ENCODE data around the gene TGFBR3L.

Gene TGFBR3L
- total RNA-seq, result 0.42 to 1.4 (median 0.60) reads per million in 3 experiments

DNA sequence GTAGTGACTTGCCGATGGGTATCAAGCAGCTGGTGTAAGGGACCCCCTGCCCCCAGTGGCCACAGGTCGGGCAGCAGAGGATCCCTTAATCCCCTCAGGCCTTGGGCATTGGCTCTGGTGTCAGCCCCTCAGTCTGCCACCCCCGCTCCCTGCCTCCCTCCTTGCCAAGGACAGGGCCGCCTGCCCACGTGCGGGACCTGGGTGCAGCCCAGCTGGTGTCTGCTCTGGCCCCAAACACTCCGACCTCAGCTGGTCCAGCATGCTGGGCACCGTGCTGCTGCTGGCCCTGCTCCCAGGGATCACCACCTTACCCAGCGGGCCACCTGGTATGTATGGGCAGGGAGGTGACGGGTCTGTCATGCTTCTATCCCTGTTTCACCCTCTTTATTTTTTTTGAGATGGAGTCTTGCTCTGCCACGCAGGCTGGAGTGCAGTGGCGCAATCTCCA is at the start of gene TGFBR3L:
Gene TGFBR3L, plus strand, starts transcription at position 233 of the 448 bp plus-strand sequence.
- DNase-seq, result no peak

GRCh38 chr19:7865262-7865911 is 49.2 kb upstream of the TGFBR3L start:
- DNase-seq, result no peak

DNA sequence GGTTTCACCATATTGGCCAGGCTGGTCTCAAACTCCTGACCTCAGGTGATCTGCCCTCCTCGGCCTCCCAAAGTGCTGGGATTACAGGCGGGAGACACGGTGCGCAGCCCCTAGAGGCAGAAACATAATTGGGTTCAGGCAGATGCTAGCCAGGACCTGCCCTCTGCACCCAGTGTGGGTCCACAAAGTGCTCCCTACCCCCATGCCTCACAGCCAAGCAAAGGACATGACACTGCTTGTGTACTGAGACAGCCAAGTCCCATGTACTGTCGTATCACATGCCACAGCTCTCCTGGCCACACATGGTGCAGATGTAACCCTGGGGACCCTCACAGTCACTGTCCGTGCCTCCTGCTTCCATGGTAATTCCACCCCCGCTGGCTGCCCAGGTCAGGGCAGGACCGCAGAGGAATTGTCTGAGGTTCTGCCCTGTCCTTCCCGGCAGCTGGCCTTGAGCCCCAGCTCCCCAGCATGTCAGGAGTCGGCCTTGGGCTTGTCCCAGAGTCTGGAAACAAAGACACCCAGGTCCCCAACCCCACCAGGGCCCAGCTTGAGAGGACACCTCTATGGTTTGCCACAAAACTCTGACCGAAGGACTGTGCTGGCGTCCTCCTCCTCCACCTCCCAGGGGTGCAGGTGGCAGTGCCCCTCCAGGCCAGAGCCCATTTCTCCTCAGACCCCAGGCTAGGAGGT is 48.1 kb upstream of the TGFBR3L start:
- no peak for DNase-seq

DNA sequence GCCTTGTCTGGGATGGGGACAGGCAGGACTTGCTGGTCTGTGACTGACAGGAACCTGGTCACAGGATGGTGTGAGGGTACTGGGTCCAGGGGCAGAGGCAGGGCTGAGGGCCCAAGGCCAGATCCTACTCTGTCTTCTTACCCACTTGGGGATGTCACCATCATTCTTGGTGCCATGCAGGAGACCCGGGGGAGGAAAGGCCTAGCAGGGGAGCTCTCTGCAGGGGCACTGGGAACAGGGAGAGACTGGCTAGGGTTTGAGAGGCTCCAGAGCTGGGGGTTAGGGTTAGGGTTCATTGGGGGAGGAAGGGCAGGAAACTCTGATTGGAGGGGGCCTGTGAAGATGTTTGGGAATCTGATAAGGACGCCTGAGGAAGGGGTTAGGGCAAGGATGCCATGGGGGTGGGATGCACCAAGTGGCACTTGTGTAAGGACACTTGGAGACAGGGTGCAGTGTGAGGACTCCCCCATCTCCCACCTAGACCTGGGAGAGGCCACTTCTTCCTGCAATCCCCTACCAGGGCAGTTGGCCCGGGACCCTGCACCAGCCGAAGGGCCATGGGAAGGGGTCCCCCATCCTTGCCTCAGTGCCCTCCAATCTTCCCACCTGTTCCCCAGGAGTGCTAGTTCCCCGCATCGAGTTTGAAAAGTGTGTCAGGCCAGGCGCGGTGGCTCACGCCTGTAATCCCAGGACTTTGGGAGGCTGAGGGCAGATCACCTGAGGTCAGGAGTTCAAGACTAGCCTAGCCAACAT is 47.4 kb upstream of the TGFBR3L start:
- DNase-seq, result no peak

- no peak for DNase-seq
These were observed 46.3 kb upstream of the TGFBR3L start for GRCh38 chr19:7868326-7868670.

- peak; percentile 87 for DNase-seq
These were observed 45.8 kb upstream of the TGFBR3L start for GRCh38 chr19:7868671-7869452.

GRCh38 chr19:7869453-7869909 is 45.1 kb upstream of the TGFBR3L start:
- DNase-seq, result peak; percentile 86

DNA sequence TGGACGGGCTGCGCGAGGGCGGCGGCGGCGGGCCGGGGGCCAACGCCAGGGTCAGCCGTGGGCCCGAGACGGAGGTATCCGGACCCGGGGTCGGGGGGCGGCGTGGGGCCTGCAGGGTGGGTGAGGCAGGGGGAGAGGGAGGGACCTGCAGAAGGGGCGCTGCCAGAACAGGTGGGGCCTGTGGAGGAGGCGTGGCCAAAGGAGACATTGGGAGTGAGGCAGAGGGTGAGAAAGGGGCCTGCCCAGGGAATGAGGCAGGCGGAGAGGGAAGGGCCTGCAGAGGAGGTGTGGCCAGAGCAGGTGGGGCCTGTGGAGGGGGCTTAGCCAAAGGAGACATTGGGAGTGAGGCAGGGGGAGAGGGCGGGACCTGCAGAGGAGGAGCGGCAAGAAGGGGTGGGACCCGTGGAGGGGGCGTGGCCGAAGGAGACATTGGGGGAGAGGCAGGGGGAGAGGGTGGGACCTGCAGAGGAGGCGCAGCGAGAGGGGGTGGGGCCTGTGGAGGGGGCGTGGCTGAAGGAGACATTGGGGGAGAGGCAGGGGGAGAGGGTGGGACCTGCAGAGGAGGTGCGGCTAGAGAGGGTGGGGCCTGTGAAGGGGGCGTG is 44.6 kb upstream of the TGFBR3L start:
- peak; percentile 52 for DNase-seq

- peak; percentile 49 for DNase-seq
These were observed 43.8 kb upstream of the TGFBR3L start for GRCh38 chr19:7870571-7871436.

- peak; percentile 81 for DNase-seq
These were observed 43.0 kb upstream of the TGFBR3L start for GRCh38 chr19:7871437-7872305.

DNA sequence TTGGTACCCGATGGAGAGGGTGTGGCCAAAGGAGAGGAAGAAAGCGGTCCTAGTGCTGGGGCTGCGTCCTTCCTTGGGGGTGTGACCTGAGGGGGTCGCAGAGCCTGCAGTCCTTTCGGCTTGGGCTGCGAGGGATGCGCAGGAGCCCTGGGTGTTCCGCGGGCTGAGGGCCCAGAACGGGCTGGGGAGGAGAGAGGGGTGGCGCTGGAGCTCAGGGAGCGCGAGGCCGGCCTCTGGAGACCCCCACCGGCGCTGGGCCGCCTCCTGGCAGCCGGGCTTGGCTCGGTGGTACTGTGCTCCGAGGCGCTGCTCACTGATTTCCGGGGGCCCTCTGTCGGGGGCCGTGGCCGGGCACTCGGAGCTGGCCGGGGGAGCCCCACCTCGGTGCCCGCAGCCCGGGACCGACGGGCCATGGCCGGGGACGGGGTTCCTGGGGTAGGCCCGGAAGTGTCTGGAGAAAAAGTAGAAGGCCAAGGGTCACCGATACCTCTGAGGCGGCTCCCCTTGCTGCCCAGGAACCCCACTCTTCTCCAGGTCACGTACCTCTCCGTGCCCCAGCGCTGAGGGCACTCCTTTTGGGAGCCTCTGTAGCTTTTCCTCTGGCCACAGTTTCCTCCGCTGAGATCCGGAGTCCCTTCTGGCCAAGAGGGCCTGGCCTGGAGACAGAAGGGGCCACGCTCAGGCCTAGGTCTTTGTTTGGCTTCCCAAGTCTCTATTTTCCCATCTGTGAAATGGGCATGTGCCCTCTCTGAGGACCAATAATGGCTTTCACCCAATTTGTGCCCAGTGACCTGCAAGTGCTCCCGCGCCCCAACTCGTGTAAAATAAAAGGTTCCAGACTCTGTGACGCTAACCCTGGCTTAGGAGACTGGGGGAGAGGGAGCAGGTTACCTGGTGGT is 42.1 kb upstream of the TGFBR3L start:
- no peak for DNase-seq

DNA sequence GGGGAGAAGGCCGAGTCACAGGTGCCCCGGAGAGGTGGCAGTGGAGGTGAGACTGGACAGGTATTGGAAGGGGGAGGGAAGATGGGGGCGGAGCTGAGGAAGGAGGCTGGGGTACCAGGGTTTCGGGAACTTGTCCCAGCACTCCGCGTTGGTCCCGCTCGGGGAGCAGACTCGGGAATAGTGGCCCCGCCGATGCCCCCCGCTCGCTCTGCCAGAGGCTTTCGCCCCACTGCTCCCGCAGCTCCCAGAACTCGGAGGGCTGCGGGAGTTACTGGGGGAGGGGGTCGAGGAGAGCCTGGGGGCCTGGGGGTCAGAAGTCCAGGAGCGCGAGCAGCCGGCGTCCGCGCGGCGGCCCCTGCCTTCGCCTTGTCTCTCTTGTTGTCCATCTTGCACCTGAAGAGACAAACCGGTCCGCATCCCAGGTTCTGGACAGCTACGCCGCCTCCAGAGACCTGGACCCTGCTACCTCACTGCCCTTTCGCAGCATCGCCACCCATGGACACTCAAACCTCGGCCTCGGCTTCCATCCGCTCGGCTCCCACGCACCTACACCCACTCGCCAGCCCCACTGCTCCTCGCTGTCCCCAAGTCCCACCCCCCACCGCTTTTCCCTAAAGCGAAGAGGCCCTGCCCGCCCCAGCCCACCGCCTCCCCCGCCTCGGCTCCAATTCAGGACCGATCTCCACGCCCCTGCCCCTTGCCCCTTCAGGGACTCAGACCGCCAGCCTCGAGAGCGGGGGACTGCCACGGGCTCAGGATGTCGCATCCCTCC is 41.1 kb upstream of the TGFBR3L start:
- DNase-seq, result no peak

- DNase-seq, result no peak
These were observed 40.3 kb upstream of the TGFBR3L start, which contains the start of gene PRR36 for GRCh38 chr19:7874076-7874896. Gene PRR36, minus strand, starts transcription at chr19:7874390. Its CDS starts 701 bp downstream, at chr19:7873689.

DNA sequence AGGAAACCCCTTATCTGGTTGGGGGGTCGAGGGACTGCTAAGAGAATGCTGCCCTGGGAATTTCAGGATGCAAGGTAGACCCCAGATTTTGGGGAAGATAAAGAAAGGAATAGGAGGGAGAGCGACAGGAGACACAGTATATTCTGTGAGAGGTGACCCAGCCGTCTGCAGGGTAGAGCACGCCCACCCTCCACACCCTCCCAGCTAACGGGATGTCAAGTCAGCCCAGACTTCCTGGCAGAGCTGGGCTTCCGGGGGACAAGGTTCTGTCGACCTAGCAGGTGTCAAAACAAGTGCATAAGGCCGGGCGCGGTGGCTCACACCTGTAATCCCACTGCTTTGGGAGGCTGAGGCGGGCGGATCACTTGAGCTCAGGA is 39.7 kb upstream of the TGFBR3L start:
- no peak for DNase-seq

- no peak for DNase-seq
These were observed 37.3 kb upstream of the TGFBR3L start for GRCh38 chr19:7877249-7877836.

- DNase-seq, result no peak
These were observed 35.4 kb upstream of the TGFBR3L start for GRCh38 chr19:7879111-7879807.
